GM18951 (cell line): ENCODE data around the gene LIPH.
"Not testable (repeated sequence)": the region's sequence is repeated elsewhere in the genome, so short reads cannot be mapped to it uniquely, and the experiment has no call there.

ENCODE experiments used
- POLR2A ChIP-seq: IDR thresholded peaks from 4 replicates; pipeline ENCODE4 v1.6.1; 2011; ENCODE audit warnings: mild to moderate bottlenecking; ENCODE audit not compliant: insufficient read length, insufficient read depth; ENCODE audit errors: extremely low read depth
- in situ Hi-C: fragments of 300-500 bp; cut with MboI; formaldehyde crosslinking; loops from one replicate; pipeline ENCODE4 v1.12.0; 2022; ENCODE audit warnings: low sequenced_read_pairs, mixed read lengths, inconsistent platforms; ENCODE audit not compliant: unreplicated experiment

LIPH gene

DNA sequence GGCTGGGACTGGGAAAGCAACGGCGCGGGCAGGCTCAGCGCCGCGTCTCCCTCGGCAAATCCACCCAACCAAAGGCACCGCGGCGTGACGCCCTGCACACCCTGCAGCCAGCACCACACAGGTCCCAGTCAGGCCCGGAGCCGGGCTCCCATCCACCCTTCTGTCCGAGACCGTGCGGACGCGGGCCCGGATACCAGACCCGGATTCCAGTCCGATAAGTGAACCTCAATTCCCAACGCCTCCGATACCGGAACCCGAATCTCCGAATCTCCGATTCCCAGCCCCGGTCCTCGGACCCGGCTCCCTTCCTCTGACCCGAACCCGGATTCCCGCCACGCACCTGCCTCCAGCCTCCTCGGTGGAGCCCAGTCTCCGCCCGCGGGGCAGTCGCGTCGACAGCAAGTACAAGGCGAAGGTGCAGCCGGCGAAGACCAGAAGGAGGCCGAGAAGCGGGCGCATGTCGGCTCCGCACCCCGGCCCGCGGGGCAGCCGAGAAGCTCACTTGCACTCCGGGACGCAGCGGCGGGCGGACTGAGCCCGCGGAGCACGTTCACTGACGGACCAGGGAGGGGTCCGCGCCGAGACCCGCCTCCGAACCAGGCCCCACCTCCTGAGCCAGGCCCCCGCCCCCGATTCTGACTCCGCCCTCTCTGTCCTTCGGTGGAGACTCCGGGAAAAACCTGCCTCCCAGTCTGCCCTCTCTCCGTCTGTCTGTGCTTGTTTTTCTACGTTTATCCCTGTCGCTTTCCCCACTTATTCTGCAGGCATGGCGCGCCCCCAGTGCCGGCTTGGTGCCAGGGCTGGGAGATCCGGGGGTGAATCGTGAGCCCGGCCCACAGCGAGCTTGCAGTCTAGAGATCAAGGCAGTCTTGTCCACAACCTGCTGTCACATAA lies 53.6 kb downstream of the LIPH start, which contains the start of gene TMEM41A:
TSS of gene TMEM41A (minus strand) at position 533 of the 894 bp plus-strand sequence. CDS start at position 459, 74 bp downstream.
- in situ Hi-C loops, result no loop called here
- TF ChIP-seq POLR2A, result peak; percentile 94

DNA sequence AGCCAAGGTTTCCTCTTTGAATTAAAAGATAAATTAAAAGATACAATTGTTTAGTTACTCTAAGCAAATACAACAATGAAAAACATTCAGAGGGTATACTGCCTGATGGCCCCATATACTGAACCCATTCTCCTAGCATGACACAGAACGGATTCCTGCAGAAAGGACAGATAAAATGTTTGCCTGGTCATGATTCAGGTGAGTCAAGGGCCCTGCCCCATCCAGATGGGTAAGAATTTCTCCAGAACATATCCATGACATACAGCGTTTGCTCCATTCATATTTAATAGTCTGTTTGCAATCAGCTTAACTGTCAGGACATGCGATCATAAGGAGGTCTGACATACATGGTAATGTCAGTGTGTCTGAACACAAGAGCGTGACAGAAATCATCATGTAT lies 62.1 kb downstream of the LIPH start:
- in situ Hi-C loops, result no loop called here
- no peak for TF ChIP-seq POLR2A

DNA sequence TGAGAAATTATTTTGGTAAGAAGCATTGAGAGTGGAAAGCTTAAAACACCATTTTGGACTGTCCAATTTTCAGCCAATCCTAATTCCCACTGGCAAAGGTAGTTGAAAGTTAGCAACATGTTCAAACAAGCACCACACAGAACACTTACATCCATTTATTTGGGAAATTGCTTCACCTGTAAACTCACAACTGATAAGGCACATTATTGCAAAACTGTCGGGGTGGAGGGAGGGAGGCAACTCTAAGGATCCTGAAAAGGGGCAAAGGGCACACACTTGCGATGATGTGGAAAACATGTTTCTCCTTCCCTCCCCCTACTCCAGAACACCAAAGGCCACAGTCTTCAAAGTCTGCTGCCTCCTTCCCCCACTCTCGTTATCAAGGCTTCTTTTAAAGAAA lies 62.9 kb downstream of the LIPH start:
- no peak for TF ChIP-seq POLR2A
- in situ Hi-C loops, result no loop called here

DNA sequence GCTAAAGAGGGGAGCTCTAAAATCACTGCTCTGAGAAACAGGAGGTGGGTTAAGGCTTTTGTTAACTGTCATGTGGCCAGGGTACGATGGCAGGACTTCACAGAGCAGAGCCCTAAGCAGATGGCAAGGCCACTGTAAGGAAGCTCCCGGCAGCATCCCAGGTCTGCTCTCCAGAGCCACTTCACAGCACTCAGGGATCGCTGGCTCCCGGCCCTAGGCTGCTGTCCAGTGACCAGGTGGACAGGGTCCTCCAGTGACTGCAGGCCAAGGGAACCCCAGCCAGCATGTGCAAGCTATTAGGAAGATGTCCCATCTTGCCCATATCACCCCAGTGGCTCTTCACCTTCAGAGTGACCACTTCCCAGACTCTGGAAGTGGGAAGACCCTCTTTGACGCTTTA lies 63.9 kb downstream of the LIPH start:
- TF ChIP-seq POLR2A, result no peak

DNA sequence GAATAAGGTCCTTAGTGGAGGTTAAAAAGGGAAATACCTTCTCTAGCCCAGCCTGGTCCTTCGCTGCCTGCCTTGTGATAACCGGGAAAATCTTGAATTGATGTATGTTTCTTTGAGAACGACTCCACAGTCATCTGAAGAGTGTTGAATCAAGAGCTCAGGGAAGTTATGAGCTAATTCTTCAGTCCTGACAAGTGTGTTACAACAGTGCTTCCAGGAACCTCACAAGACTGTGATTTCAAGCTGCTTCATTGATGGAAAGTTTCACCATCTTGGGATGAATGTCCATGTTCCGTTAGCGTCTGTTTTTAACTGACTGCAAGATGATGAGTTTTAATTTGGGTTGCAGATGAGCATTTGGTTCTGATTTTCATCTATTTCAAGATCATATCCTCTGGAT lies 66.0 kb downstream of the LIPH start:
- TF ChIP-seq POLR2A, result no peak
- in situ Hi-C loops, result no loop called here

More for the DNA sequence above, 63.9 kb downstream of the LIPH start:
- in situ Hi-C loops, result no loop called here

DNA sequence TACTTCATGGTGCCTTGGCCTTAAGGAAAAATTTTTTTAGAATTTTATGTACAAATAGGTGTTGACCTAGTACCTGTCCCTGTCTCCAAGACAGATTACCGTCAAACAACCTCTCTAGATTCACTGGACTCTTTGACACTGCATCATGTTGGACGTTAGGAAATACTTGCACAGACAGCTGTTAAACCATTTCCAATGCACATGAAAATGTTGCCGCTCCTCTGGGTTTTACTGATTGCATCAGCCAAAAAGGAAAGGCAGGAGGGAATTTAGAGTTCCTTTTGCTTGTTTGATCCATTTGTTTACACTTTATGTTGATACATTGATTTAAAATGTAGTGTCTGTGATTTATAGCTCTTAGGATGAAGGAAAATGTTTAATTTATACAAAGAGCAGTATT lies 68.1 kb downstream of the LIPH start:
- in situ Hi-C loops, result no loop called here
- no peak for TF ChIP-seq POLR2A

DNA sequence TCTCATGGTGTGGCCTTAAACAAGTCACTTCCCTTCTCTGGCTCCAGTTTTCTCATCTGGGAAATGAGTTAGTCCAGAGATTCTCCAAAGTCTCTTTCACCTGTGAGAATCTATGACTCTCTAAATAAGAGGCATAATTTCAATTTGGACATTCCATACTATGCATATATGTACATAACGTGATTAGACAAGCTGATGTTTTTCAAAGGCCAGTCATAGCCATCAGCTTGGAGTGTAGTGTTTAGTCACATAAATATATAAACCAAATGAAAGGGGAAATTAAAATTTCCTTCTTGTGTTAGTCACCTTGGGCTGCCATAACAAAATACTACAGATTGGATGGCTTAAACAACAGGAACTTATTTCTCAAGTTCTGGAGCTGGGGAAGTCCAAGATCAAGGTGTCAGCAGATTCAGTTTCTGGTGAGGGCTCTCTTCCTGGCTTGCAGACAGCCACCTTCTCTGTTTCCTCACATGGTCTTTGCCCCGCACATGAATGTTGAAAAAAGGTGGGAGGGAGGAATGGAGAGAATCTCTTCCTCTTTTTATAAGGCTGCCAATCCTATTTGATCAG lies 72.9 kb downstream of the LIPH start:
- TF ChIP-seq POLR2A, result no peak
- in situ Hi-C loops, result no loop called here

DNA sequence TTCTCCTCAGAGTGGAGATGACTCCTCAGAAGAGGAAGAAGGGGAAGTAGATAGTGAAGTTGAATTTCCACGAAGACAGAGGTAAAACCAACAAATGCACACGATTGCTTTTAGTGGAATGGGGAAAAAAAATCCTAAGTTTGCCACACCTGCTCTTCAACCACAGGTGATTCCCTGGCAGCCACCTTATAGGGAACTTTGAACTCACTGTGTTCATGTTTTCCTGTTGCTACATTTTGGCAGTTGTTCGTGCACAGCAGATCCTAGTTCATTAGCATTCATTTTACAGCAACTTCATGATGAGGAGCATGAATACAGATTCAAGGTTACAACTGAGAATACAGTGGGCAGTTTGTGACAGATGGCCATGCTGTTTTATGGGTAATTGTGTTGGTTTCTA lies 75.1 kb downstream of the LIPH start:
- in situ Hi-C loops, result no loop called here
- no peak for TF ChIP-seq POLR2A

DNA sequence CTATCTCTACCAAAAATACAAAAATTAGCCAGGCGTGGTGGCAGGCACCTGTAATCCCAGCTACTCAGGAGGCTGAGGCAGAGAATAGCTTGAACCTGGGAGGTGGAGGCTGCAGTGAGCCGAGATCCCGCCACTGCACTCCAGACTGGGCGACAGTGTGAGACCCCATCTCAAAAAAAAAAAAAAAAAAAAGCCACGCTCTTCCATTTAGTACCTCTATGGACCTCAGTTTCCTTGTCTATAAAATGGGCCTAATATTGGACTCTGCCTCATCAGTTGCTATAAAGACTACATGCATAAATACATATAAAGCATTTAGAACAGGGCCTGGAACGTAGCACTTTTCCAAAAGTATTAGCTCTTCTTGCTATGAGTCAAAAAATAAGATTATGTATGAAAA lies 77.5 kb downstream of the LIPH start:
- in situ Hi-C loops, result not testable (repeated sequence)

DNA sequence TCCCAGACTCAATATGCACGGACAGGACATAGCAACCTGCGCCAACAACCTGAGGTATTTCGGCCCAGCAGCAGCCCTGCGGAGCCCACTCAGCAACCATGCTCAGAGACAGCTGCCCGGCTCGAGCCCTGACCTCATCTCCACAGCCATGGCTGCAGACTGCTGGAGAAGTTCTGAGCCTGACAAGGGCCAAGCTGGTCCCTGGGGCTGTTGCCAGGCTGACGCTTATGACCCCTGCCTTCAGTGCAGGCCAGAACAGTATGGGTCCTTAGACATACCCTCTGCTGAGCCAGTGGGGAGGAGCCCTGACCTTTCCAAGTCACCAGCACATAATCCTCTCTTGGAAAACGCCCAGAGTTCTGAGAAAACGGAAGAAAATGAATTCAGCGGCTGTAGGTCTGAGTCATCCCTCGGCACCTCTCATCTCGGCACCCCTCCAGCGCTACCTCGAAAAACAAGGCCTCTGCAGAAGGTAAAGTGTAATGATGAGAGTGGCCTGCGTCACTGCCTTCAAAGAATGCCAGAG lies 79.0 kb downstream of the LIPH start:
- in situ Hi-C loops, result no loop called here
- no peak for TF ChIP-seq POLR2A

DNA sequence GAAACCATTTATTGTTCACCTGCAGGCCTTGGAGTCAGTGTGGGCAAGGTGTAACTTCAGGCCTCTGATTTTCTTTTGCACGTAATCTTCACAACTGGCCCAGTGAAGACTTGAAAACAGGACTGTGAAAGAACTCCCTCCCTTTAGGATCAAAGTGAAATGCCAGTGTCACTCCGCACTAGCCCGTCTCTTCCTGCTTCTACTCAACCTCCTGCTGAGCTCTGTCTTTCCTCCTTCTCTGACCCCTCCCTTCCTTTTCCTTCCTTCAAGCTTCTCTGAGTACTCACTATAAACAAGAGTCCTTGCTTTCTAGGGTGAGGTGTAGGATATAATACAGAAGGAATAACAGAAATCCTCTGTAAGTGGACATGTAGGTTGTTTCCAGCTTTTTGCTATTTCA lies 82.1 kb downstream of the LIPH start:
- TF ChIP-seq POLR2A, result no peak
- in situ Hi-C loops, result no loop called here

DNA sequence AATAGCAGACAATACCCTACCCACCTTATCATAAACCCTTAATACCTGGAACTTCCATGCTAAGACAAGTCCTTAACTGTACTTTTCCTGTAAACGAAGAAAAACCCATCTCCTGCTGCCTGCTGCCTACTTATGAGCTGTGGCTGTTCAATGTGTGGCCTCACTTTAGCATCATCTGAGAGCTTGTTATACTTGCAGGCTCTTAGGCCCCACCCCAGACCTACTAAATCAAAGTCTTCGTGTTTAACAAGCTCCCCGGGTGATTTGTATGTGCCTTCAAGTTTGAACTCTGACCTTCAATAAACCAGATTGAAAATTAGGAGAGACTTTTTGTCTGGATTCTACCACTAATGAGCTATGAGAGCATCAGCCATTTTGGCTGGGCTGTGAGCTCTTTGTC lies 82.8 kb downstream of the LIPH start:
- in situ Hi-C loops, result no loop called here
- TF ChIP-seq POLR2A, result no peak

DNA sequence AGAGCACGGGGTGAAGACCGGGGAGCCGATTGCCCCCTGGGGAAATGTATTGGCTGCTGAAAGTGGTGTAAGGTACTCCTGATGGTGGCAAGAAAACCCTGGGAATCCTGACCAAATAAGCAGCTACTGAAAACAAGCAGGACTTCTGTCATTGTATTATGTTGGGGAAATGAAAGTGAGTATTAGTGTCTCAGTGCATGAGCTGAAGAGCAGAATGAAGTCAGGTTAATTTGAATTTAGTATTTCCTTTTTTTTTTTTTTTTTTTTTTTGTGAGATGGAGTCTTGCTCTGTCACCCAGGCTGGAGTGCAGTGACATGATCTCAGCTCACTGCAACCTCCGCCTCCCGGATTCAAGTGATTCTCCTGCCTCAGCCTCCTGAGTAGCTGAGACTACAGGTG lies 86.3 kb downstream of the LIPH start:
- in situ Hi-C loops, result not testable (repeated sequence)

DNA sequence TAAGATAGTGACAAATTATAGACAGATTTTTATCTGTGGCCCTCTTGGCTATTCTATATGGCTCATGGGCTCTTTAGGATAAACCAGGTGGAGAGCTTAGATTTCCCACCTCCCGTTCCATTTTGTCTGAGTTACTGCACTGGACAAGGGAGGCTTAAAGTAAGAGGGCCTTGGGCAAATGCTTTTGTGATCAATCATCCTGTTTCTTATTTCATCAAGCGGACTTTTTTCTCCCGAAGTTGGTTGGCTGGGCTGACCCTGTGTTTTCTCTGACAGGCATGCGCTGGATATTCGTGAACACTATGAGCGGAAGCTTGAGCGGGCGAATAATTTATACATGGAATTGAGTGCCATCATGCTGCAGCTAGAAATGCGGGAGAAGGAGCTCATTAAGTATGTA lies 86.9 kb downstream of the LIPH start:
- TF ChIP-seq POLR2A, result no peak
- in situ Hi-C loops, result no loop called here

DNA sequence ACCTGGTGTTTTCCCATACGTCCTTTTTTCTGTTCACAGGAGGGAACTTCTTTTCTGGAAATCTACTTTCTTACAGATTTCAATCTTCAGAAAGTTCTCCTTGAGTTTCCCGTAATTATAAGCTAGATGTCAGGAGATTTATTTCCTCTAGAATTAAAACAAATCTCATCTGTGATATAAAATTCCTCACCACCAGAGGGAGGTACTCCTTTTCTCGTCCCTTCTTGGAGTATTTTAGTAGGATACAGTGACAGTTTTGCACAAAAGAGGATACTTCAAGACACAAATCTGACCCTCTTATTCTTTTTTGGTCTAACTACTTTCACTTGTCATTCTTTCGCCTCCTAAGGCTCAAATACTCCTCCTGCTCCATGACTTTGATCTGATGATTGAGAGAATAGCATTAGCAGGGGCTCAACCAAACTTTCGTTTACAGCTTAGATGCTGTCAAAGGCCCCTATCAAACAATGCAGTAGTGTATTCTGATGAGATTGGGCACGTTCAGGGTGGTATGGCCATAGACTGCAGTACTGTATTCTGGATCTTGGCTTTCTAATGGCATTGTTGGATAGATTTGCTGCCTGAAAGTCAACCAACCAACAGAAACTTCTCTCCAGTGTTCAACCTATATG lies 91.6 kb downstream of the LIPH start:
- no peak for TF ChIP-seq POLR2A
- in situ Hi-C loops, result no loop called here
